NCI-H1436 treated with DMSO at 0.1 percent for 48 hours (cell line): ENCODE measurements around the gene PHOSPHO1.

Experiments used
- DNase-seq: peaks from one replicate; lab custom pipeline; 2025; lab: John Stamatoyannopoulos, UW

The PHOSPHO1 gene

GRCh38 chr17:49242813-49243212 is 12.2 kb upstream of the PHOSPHO1 start:
- no peak for DNase-seq

GRCh38 chr17:49241692-49242397 is 11.3 kb upstream of the PHOSPHO1 start:
- DNase-seq: no peak

DNA sequence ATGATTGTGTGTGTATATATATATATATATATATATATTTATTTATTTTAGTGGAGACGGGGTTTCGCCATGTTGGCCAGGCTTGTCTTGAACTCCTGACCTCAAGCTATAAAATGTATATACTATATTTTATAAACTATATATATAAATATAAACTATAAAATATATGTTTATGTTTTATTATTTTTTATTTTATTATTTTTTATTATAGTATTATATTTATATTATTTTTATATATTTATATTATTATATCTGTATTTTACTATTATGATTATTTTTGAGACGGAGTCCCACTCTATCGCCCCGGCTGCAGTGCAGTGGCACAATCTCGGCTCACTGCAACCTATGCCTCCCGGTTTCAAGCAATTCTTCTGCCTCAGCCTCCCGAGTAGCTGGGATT is 10.5 kb upstream of the PHOSPHO1 start:
- DNase-seq: no peak

DNA sequence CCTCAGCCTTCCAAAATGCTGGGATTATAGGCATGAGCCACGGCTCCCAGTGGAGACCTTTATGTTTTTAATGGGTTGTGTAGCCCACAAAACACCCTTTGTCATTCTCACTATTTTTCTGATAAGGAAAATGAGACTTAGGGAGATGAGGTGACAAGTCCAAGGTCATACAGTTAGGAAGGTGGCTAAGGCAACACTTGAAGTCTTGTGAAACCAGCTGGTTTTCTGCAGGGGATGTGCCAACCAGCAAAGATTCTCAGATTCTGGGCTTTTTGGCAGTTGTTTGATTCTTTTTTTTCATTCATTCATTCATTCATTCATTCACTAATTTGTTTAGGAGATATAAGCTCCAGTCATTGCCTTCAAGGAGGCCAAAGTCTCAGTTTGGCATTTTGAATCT is 10.0 kb upstream of the PHOSPHO1 start:
- DNase-seq: no peak

GRCh38 chr17:49239963-49240362 is 9.4 kb upstream of the PHOSPHO1 start:
- DNase-seq: no peak

- no peak for DNase-seq
These were observed 5.3 kb upstream of the PHOSPHO1 start for GRCh38 chr17:49235896-49236295.

DNA sequence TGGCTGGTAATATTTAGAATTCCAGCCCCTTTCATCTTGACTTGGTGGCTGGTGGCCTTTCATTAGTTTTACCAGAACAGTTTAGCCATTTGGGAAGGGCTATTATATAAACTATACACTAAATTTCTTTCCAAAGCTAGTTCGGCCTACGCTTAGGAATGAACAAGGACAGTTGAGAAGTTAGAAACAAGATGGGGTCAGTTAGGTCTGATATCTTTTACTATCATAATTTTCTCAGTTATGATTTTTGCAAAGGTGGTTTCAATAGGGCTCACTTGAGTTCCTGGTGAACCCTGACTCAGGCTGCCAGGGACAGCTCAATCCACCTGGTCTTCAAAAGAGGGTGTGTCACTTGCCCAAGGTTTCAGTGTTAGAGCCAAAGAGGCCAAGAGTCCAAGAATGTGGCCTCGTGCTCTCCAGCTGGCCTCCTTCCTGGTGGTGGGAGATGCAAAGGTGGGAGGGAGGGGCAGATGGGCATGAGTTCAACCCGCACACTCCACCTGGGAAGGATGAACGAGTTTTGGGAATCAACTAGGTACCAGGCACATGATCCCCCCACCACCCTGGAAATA is 4.0 kb upstream of the PHOSPHO1 start:
- no peak for DNase-seq

- DNase-seq: no peak
These were observed 942 bp upstream of the PHOSPHO1 start for GRCh38 chr17:49231563-49231894.

DNA sequence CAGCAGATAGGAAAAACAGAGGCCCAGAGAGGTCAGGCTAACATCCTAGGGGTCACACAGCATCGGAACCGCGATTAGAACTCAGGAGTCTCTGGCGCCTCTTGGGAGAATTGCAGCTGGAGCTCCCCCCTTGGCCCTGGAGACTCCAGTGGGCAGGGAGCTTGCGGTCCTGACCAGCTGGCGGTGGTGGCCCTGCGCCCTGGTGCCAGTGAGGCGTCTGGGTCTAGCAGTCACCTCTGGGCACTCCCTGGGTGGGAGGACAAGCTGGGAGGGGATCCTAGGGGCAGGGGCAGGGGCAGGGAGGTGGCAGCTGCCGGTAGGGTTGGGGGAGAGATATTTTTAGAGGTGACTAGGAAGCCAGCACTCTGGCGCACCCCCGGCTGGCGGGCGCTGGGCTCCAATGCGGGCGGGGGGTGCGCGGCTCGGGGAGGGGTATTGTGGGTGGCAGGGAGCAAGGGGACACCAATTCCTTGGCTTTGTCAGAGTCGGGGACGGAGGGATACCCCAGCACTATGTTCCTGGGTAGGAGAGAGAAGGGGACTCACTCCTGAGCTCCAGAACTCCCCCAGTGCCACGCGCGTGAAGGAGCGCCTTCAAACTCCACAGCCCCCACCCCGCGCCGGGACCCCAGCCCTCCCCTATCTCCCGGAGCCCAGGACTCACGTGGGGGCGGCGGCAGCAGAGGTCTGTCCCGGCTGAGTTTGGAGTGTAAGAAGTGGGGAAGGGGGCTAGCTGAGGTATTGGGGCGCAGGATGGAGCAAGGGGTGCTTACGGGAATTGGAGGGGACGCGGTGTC is 584 bp downstream of the PHOSPHO1 start:
- no peak for DNase-seq

- no peak for DNase-seq
These were observed 1.3 kb downstream of the PHOSPHO1 start for GRCh38 chr17:49229076-49229804.

DNA sequence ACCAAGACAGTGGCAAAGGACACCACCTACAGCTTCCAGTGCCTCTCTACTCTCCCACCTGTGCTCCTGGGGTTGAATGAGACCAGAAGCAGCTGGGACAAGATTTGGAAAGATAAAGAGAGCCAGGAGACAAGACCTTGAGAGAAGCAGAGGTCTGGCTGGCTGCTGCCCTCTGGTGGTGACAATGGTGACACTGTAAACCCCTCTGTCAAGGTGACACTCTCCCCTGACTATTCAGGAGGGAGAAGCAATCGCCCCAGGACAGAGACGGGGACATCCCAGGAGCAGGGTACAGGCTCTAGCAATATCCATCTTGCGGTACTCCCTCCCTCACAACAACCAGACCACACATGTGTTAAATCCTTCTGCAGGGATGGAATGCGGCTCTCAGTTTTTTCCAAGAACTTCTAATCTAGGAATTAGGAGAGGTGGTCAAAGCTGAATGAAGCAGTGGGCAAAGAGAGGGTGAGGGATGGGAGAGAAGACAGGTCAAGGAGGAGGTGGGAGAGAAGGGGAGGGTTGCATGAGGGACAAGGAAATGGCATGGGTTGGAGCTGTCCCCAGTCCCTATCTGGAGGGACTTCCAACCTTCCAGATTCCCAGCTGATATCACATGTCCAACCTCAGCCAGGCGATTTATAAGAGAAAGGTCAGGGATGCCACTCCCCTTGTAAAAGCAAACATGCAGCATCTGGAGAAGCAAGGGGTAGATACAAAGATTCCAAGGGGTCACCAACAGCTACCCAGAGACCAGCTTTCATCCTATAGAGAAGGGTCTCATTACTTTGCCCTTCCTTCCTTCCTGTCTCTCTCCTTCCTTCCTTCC is 2.9 kb downstream of the PHOSPHO1 start:
- DNase-seq: peak; percentile 38

GRCh38 chr17:49226771-49227435 is 3.7 kb downstream of the PHOSPHO1 start:
- no peak for DNase-seq

DNA sequence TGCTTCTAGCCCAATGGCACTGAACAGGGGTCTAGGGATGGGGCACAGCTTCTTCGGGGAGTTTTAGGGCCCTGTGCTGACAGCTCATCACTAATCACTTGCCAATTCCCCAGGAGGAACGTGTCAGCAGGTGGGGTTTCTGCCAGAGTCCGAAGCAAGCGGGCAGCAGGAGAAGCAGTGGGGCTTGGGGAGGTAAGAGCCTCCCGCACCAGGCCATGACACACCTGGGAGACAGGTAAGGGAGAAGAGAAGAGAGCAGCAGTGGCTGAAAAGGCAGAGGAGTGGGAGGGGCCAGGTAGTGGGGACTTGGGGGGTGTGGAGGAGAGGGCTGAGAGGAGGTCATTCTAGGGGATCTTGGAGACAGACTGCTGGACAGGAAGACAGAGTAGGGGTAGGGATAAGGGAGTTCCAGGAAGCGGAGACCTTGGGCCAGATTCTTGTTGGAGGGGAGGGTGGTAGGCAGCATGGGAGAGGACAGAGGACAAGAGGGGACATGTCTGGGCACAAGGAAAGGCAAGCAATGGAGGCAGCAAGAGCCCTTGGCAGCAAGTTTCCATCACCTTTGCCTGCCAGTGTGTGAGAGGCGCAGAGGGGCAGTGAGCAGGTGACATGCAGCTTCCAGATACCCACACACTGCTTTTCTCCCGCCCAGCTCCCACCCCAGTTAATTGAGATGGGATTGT is 4.9 kb downstream of the PHOSPHO1 start:
- no peak for DNase-seq

DNA sequence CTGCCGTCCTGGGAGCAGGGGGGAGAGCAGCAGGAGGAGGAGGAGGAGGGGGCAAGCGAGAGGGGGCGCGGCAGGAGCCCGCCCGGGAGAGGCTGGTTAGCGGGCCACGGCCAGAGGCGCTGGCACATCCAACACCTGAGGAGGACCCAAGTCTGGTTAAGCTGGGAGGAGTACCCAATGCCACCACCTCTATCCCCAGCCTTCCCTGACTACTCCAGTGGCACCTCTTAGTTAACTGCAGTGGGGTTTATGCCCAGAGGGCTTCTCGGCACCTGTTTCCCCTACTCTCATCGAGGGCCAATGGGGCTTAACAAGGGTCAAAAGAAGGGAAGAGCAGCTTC is 5.6 kb downstream of the PHOSPHO1 start:
- DNase-seq: no peak

DNA sequence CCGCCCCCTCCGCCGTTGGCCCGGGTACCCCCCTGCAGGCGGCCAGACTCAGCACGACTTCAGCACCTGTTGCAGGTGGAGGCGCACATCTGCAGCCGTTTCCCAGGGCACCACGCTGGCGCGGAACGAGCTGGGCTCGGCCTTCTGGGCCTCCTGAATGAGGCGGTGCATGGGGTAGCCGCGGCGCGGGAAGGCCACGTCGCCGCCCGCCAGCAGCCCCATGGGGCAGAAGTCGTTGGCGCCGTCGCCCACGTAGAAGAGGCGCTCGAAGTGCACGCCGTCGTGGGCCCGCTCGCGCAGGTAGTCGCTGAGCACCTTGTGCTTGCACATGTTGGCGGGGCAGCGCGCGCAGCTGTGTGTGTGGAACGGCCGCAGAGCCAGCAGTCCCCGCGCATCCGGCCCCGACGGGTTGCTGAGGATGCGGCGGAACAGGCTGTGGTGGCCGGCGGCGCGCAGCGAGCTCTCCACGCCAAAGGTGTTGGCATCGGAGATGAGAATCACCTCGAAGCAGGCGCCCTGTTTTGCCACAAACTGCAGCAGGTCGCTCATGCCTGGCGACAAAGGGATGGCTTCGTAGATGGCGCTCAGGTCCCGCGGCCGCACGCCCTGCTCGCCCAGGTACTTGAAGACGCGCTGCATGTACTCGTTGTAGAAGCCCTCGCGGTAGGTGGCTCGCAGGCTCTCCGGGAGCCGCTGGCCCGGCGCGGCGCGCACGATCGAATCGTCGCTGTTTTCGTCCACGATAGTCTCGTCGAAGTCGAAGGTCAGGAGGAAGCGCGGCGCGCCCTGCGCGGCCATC is 6.2 kb downstream of the PHOSPHO1 start:
- no peak for DNase-seq

DNA sequence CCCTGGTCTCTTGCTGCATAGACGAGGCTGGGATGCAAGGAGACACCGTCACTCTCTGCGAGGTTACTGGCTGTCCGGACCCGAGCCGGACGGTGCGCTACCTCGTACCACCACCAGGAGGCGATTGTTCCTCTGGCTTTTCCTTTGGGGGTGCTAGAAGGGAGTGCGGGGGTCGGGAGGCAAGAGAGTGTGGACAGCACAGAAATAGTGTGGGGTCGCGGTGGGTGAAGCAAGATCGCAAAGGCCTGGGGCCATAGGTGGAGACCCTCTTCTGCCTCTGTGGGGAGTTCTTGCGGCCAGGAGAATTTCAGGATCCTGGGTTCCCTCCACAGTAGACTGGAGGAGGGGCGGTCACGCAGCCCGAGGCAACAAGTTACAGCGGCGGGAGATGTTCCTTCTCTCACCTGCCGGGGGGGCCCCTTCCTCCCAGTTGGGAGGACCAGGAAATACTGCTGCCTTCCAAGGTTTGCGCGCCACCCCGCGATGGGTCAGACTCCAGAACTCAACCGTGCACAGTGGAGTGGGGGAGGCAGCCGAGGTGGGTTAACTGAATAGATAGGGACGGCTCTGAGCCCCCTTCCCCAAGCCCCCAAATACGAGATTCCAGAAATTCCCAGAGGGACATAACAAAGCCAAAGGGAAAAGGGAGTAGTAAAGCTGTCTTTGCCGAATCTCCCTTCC is 6.9 kb downstream of the PHOSPHO1 start:
- no peak for DNase-seq

DNA sequence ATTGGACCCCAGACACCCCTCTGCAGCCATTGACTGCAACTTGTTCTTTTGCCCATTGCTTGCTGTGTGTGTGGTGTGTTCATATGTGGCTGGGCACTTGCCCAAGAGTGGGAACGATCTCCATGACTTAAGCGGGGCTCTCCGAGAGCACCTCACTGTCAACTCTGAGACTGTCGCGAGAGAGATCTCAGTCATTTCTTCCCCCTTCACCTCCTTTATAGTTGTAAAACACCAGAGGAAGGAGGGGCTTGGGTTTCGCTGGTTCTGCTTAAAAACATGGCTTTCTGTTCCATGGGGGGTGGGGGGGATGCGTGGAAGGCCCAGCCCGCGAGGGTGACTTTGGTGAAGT is 7.4 kb downstream of the PHOSPHO1 start:
- no peak for DNase-seq

DNA sequence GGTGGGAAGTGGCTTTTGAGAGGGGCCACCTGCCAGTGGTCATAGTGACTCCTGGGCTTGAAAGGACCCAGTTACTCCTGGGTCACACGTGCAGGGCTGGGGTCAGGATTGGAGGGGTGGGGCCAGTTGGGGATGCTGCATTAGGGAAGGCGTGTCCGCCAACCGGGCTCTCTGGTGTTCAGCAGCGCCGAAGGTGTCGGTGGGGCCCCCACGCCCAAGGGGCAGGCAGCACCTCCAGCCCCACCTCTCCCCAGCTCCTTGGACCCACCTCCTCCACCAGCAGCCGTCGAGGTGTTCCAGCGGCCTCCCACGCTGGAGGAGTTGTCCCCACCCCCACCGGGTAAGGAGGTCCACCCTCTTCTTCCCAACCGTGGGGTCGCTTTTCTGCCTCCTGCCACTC is 10.6 kb downstream of the PHOSPHO1 start:
- no peak for DNase-seq
